Cortex of kidney (tissue), 1 donor: Measurements from ENCODE around the gene VAV2.
"Not testable (repeated sequence)": the region's sequence is repeated elsewhere in the genome, so short reads cannot be mapped to it uniquely, and the experiment has no call there.

Experiments
- DNase-seq: peaks from one replicate; lab custom pipeline; 2025; lab: John Stamatoyannopoulos, UW

Gene VAV2

GRCh38 chr9:133769511-133770075 lies 222.5 kb downstream of the VAV2 start:
- DNase-seq, result no peak

DNA sequence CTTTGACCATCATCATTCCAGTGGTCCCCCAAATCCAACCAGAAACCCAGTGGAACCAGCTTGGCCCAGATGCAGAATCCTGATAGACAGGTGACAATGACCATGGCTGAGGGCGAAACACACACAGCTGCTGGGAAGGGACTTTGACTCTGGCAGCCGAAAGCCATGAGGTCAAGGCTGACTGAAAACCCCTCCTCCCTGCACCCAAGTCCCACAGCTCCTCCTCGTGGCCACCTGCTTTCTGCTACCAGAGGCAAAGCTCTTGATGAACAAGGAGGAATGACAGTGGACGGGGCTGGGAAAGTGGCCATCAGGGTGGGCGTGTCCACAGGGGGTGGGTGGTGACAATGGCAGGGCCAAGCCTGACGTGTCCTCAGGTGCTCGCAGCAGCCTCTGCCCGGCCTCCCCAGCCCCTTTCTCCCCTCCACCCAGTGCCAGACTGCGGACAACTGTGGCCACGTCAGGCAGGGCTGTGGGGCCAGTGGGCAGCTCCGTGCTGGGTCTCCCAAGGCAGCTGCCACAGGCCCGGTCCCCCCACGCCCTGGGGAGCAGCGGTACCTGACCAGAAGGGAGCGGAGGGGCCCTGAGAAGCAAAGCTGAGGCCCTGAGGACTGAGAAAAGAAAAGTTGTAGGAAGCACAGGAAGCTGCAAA lies 223.1 kb downstream of the VAV2 start:
- no peak for DNase-seq

- no peak for DNase-seq
These were observed 223.7 kb downstream of the VAV2 start for GRCh38 chr9:133768371-133768858.

DNA sequence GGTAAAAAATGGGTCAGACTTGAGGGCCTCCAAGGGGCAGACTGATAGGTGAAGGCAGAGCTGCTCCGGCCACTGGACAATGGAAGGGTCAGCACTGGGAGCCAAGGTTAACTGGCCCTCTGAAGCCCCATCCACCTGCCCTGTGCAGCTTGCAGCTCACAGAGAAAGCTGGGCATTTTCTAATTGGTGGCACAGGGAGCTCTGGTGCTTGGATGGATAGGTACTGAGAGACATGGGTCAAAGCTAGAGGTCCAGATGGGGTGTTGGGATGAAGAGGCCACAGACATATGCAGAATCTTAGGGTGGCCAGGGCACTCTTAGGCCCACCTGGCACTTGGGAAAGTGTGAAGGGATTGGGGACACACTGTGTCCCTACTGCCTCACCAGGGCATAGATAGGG lies 224.5 kb downstream of the VAV2 start:
- no peak for DNase-seq

DNA sequence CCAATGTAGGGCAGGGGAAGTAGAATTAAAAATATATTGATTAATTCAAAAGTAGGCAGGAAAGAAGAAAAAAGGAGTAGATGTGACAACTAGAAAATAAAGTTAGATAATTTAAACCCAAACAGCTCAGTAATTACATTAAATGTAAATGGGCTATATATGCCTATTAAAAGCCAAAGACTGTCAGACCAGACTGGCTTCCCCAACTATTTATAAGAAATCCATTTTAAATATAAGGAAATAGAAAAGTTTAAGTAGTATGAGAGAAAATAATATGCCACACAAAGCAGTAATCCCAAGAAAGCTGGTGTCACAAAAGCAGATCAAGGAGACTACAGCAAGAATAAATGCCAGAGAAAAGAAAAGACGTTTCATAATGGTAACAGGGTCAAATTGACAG lies 225.1 kb downstream of the VAV2 start:
- DNase-seq, result no peak

DNA sequence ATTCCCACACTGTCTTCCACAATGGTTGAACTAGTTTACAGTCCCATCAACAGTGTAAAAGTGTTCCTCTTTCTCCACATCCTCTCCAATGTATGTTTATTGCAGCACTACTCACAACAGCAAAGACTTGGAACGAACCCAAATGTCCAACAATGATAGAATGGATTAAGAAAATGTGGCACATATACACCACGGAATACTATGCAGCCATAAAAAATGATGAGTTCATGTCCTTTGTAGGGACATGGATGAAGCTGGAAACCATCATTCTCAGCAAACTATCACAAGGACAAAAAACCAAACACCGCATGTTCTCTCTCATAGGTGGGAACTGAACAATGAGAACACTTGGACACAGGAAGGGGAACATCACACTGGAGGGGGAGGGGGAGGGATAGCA lies 225.9 kb downstream of the VAV2 start:
- not testable (repeated sequence) for DNase-seq

DNA sequence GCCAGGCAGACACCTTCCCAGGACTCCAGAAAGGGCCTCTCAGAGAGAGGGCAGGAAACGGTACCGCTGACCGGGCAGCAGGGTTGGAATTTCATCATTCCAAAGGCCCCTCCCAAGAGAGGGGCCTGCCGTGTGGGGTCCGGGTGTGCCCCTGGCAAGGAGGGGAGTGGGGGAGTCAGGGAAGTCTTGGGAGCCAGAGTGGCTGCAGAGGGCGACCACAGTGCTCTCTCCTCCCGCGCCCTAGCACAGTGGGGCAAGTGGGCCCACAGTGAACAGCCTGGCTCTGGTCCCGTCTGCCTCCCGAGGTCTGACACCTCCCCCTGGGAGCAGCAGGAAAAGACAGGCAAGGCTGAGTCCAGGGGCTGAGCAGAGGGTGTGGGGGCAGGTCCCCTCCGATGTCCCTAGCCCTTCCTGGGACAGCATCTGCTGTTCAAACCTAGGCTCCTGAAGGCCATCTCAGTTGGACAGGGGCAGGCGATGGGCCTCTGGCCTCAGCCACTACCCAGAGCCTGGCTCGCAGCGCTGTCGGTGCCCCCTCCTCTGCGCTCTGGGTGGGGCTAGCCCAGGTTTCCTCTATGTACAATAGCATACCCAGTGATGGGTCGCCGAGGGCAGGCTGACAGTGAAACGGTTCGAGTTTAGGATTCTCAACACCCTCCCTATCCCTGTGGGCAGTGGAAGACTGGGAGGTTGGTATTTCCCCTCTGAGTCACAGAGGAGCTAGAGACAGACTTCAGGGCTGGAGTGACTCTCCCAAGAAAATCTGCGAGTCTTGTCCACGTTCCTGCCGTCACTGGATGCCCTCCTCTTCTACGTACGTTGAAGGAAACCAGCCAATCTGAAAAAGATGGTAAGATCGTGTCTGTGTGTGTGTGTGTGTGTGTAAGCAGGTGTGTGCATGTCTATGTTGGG lies 228.6 kb downstream of the VAV2 start:
- DNase-seq, result no peak

GRCh38 chr9:133762488-133763271 lies 229.4 kb downstream of the VAV2 start:
- DNase-seq, result no peak

GRCh38 chr9:133761641-133762248 lies 230.4 kb downstream of the VAV2 start:
- no peak for DNase-seq

DNA sequence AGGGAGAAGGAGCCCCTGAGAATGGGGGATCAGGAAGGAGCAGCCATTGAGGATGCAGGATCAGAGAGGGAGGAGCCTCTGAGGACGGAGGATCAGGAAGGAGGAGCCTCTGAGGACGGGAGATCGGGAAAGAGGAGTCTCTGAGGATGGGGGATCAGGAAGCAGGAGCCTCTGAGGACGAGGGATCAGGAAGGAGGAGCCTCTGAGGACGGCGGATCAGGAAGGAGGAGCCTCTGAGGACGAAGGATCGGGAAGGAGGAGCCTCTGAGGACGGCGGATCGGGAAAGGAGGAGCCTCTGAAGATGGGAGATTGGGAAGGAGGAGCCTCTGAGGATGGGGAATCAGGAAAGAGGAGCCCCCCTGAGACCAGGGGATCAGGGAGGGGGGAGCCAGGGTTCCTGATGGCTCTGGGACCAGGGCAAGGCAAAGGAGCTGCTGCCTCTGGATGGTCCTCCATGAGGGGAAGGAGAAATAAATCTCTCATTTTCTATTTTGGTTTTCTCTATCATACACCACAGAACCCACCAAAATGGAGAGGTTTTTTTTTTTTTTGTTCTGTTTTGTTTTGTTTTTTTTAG lies 231.3 kb downstream of the VAV2 start:
- DNase-seq, result no peak

DNA sequence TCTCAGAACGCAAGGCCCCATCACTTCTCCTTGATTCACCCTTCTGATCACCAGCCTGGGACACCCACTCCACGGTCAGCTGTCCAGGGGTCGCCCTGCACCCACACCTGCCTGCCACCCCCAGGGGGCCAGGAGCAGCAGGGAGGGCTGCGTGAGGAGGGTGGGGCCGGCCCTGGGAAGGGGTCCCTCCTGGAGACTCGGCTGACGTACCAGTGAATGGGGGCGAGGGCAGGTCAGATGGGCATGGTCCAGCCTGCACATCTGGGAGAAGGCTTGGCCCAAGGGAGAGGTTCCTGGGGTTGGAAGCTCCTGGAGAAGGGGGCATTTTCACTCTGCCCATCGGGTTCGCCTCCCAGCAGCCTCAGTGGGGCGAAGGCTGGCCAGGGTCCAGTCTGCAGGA lies 232.2 kb downstream of the VAV2 start:
- no peak for DNase-seq

DNA sequence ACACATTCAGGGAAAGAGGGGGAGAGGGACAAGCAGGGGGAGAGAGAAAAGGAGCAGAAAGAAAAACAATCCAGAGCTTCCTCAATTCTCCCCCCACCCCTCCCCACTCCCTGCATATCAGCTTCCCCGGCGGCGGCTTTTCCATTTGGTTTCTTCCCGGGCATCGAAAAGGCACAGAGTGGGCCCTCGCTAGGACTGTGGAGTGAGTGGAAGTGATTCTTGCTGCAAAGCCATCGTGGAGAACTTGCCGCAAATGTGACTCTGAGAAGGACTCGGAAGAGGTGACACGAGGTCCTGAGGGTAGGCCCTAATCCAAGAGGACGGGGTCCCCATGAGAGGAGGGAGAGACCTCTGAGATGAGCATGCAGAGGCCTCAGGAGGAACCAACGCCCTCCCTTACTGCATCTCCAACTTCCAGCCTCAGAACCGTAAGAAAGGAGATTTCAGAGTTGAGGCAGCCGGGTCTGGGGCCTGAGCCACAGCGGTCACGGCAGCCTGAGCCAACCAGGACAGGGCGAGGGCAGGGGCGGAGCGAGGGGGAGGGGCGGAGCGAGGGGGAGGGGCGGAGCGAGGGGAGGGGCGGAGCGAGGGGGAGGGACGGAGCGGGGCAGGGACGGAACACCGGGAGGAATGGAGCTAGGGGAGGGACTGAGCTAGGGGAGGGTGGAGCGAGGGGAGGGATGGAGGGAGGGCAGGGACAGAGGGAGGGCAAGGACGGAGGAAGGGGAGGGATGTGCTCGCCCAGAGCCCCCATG lies 232.8 kb downstream of the VAV2 start:
- DNase-seq, result no peak

DNA sequence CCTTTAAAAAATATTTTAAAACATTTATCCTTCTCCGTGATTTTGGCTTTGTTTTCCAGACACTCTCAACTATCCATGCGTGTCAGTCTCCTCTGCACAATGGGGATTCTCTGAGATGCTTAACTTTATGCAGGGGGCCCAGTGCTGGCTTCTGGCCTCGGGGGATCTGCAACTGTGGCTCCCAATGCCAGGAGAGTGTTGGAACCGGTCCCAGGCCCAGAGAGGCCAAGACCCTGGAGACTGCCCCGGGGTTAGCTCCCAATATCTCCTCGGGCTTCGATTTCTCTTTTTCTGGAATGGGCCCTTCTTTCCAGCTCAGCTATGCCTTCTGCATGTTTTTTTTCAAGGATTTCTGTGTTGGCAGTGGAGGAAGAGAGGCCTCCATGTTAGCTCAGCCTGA lies 233.9 kb downstream of the VAV2 start:
- no peak for DNase-seq

GRCh38 chr9:133754688-133755227 lies 237.4 kb downstream of the VAV2 start:
- DNase-seq, result no peak

- DNase-seq, result no peak
These were observed 237.9 kb downstream of the VAV2 start for GRCh38 chr9:133754187-133754586.

GRCh38 chr9:133752739-133753446 lies 239.2 kb downstream of the VAV2 start:
- DNase-seq, result no peak

DNA sequence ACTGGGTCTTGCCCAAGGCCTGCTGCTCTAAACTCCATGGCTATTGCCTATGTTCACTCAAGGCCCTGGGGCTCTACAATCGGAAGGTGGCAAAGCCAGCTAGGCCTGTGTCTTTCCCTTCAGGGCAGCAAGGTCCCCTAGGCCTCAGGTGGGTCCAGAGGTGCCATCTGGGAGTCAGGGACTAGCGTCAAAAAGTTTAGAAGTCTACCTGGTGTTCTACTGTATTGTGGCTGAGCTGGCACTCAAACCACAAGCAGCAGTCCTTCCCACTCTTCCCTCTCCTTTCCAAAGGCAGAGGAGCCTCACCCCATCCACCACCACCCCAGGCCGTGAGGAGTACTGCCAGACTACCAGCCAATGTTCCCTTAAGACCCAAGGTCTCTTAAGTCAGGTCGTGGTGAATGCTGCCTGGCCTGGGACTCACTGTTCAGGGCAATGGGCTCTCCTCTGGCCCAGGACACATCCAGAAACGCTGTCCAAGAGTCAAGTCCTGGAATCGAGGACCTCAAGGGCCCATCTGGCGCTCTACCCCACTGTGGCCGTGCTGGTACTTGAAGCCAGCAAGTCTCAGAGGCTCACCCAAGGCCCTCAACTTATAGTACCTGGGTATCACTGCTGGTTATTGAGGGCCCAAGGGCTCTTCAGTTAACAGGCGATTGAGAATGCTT lies 241.0 kb downstream of the VAV2 start:
- no peak for DNase-seq

GRCh38 chr9:133747309-133747708 lies 244.8 kb downstream of the VAV2 start:
- no peak for DNase-seq

GRCh38 chr9:133744528-133744927 lies 247.6 kb downstream of the VAV2 start:
- DNase-seq, result not testable (repeated sequence)
